Measurements from ENCODE around the gene CCDC142.

GRCh38 chr2:74502720-74503505, 20.1 kb upstream of the CCDC142 start:
- peak in 1 of 3 donors; percentile 17 for TF ChIP-seq POLR2A (IDR thresholded peaks at IDR 0.05)
- TF ChIP-seq POLR2AphosphoS5 (IDR thresholded peaks at IDR 0.05): peak; percentile 73 to 85 (median 78)

Data from spleen (tissue), 3 donors.